Activated CD4-positive, alpha-beta T cell treated with anti-CD3 and anti-CD28 coated beads, Interleukin-2, amount 50 U/mL, for 4 hours (primary cell): Measurements from ENCODE around the gene AGTPBP1.

Source experiments
- DNase-seq, 2 experiments: peaks; one replicate each; pipeline ENCODE4 v3.0.0-alpha.2; 2020

Gene AGTPBP1

DNA sequence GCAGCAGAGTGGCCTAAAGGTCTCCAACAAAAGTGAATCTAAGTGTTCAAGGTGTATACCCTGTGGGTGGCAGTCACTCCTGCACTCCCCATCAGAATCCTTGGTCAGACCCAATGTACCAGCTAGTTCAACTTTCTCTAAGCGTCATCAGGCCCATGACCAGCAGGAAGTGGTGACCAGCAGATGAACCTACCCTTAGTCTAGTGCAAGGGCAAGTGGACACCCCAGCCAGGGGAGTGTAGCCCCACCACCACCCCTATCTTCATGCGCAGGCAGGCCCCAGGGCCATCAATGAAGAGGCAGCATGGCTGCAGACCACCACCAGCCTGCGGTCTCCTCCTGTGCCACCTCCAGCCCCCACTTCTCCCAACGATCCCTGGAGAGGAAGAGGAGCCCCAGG, 213.1 kb downstream of the AGTPBP1 start:
- DNase-seq: no peak

- no peak for DNase-seq
Observed at GRCh38 chr9:85528142-85528541, 213.6 kb downstream of the AGTPBP1 start.

- no peak for DNase-seq
Observed at GRCh38 chr9:85527331-85528020, 214.3 kb downstream of the AGTPBP1 start.

DNA sequence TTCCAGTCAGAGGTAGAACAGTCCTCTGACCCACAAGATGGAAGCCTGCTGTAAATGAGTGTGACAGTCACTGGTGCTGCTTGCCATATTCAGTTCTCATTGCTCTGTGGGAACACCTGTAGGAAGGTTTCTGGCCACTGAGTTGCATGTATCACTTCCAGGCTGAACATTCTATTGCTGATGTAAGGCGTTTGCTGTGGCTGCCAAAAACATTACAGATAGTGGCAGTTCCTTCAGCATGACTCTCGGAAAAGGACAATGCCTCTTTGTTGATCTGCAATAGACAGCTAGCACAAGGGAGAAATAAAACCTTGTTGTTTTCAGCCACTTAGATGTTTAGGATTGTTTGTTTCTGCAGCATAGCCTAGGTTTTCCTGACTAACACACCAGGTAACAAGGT, 217.2 kb downstream of the AGTPBP1 start:
- no peak for DNase-seq

DNA sequence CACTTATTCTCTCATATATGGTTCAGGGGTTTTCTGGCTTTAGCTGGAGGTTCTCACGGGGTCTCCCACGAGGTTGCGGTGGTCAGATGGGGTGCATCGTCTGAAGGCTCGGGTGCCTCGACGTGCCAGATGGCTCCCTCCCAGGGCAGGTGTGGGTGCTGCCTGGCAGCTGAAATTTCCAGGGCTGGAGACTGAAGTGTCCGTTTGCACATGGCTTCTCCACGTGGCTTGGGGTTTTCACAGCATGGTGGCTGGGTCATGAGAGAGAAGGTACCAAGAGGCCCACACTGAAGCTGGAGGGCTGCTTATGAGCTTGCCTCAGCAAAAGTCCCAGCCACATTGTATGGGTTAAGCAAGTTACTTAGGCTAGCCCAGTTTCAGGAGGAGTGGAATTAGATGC, 218.6 kb downstream of the AGTPBP1 start:
- no peak for DNase-seq

DNA sequence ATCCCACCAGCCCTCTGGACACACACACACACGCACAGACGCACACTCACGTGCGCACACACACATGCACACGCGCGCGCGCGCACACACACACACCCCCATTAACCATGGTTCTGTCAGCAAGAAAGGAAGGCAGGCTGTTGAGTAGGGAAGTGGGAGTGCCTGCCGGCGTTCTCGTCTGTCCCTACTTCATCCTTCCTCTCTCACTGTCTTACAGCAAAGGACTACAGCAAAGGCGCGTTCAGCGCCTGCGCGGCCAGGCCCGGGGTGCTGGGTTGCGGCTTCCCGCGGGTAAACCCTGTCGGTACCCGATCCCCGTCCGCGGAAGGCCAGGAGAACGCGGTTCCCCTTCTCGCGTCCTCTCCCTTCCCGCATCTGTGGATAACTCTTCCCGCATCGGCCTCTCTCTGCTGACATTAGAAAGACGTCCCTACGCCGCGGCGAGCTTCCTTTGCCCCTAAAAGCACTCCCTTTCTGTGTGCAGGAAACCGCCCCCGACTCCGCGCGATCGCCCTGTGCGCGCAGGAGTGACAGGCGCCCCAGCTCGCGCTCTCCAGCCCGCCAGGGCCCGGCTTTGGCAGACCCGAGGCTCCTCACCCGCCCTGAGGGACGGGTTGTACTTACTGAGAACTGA, 219.2 kb downstream of the AGTPBP1 start:
- no peak for DNase-seq

GRCh38 chr9:85521371-85522197, 220.2 kb downstream of the AGTPBP1 start:
- DNase-seq: no peak

DNA sequence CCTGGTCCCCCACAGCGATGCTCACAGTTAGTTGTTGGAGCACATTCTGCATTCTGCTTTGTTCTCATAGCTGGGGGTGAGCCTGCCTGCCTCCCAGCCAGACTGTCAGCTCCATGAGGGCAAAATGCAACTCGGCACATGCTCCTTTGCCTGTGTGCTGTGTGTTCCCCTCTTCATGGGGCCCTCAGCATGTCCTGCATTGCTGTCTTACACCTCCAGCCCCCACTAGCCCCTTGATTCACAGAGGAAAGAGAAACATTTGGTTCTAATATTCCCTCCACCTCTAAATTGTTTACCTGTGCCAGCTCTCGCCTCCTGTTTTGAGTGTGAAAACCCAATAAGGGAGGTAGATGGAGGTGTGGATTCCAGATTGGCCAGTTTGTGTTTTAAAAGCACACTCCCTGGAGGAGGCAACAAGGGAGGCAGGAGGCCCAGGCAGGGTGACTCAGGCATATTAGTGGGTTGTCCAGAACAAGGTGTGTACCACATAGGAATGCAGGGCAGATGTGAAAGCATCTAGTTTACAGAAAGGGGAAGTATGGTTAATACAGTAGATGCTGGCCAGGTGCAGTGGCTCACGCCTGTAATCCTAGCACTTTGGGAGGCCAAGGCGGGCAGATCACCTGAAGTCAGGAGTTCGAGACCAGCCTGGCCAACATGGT, 224.6 kb downstream of the AGTPBP1 start:
- DNase-seq: no peak

DNA sequence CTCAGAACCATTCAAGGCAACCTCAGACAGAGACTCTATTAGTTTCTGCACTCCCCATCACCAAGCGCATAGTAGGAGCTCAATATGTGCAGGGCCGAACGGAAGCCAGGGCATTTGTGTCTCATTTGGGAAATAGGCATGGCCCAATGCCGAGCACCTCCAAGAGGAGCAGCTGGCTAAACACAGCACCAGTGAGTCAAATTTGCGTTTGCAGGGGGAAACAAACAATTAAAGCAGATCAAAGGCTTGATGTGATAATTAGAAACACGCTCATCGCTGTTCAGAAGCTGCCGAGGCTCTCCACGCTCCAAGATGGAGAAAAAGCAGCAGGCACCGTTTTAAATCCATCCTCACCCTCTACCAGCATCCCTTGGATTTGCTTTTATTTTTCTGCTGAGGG, 225.3 kb downstream of the AGTPBP1 start:
- DNase-seq: no peak

- no peak for DNase-seq
Observed at GRCh38 chr9:85515021-85515420, 226.7 kb downstream of the AGTPBP1 start.

GRCh38 chr9:85514256-85514655, 227.5 kb downstream of the AGTPBP1 start:
- no peak for DNase-seq

DNA sequence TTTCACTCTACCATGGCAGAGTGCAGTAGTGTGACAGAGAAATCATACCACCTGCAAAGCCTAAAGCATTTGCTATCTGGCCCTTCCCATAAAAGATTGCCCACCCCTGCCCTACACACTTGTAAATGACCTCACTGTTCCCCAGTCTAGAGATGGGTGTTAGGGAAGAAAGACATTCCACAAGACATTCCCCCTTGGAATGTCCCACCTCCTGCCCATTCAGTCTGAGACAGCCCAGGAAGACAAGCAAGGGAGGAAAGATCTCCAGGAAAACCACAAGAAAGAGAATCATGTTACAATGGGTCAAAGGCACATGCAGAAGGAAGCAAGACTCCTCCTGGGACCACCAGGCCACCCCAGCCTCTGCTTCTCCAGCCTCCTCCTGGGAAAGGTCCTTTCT, 230.0 kb downstream of the AGTPBP1 start:
- no peak for DNase-seq

DNA sequence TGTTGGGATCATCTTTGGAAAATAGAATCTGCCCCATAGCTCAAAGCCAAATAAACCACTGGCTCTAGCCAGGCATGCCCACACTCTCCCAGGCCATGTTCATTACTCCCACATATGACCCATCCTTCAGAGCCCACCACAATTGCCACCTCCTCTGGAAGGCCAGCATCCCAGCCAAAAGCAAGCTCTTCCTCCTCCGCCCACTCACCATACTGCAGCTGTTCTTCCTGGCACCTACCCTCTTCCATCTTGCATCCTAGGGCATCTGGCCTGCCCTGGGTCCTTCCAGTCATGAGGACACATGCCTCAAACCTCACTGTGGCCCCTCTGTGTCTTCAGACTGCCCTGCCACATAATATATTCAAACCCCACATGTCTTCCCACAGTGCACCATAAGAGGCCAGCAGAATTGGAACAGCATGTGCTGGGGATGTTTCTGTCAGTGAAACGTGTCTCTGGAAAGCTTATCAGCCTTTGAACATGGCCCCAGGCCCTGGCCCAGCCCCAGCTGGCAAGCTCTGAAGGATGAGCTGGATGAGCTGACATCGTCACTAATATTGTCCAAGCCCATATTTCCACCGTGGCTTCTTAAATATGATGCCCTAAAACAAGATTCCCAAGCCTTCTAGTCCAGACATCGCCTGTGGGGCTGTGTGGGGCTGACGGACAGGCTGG, 230.8 kb downstream of the AGTPBP1 start:
- DNase-seq: no peak

- DNase-seq: no peak
Observed at GRCh38 chr9:85508616-85509015, 233.1 kb downstream of the AGTPBP1 start.

DNA sequence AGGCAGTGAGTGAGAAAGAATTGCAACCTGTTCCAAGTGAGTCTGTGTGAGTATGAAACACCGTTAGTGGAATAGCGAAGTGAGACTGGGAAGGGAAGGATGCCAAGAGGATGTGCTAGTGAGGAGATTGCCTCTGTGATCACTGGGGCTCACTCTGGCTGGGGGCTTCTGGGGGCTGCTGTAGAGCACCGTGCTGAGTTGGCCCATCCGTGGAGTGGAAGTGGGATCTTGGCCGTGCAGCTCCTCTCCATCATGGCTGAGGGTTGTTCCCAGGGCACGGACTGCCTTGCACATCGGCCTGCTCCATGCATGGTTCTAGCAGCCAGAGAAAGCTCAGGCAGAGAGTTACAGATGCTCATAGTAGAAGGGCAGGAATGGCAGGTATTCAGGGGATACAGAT, 236.1 kb downstream of the AGTPBP1 start:
- DNase-seq: no peak

- no peak for DNase-seq
Observed at GRCh38 chr9:85502815-85503655, 238.7 kb downstream of the AGTPBP1 start.

- DNase-seq: no peak
Observed at GRCh38 chr9:85501882-85502281, 239.9 kb downstream of the AGTPBP1 start.

GRCh38 chr9:85501456-85501855, 240.3 kb downstream of the AGTPBP1 start:
- DNase-seq: no peak
